HEK293 (cell line): ENCODE measurements around the gene NTN3.

ENCODE experiments used
- CTCF ChIP-seq: fragments of 450-650 bp; formaldehyde crosslinking; IDR thresholded peaks from 2 replicates; pipeline ENCODE4 v1.5.1; 2016; ENCODE audit warnings: missing biosample characterization, missing genetic modification characterization
- ZBTB11 ChIP-seq: fragments of 450-650 bp; formaldehyde crosslinking; conservative IDR thresholded peaks from 2 replicates; pipeline ENCODE4 v1.5.1; 2016; ENCODE audit warnings: low read depth, missing biosample characterization, missing genetic modification characterization

- TF ChIP-seq CTCF (tag by site-specific recombination) (no peak), ZBTB11 (tag by site-specific recombination) (no peak)
Measured at GRCh38 chr16:2476345-2476720, 5.2 kb downstream of the NTN3 start.
